ENCODE results near the gene FHAD1.

The FHAD1 gene

DNA sequence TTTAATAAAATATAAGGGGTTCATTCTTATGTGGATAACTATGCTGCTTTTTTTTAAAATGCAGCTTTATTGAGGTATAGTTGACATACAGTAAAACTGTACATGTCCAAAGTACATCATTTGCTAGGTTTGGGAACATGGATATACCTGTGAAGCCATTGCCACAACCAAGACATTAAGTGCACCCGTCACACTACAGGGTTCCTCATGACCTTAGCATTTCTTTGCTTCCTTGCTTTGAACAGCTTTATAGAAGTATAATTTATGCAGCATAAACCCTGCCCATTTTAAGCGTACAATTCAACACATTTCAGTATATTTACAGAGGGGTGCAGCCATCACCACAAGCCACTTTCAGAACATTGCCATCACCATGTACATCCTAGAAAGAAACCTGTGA is 26.3 kb downstream of the FHAD1 start:
- H3K9me3 ChIP-seq (replicated peaks; ENCODE audit: low read length), result no peaks in the 10 kb centered on the region
- no peak overlapping the region for H3K4me2 ChIP-seq (ENCODE audit: low read length)
- H3K27me3 ChIP-seq (ENCODE audit: control insufficient read depth, insufficient read depth, low read length), result peaks cover 27% of the 10 kb centered on the region
- H3K36me3 ChIP-seq (ENCODE audit: insufficient read depth, low read length), result no peaks in the 10 kb centered on the region
- H3K4me1 ChIP-seq (ENCODE audit: control insufficient read depth, insufficient read depth, low read length), result no peaks in the 10 kb centered on the region
- H3K9ac ChIP-seq (ENCODE audit: low read depth, low read length), result no peak overlapping the region
- H3K4me3 ChIP-seq (ENCODE audit: low read length), result no peak overlapping the region

- Histone ChIP-seq H3K9ac (ENCODE audit: low read depth, low read length) (no peak overlapping the region), H3K9me3 (replicated peaks; ENCODE audit: low read length) (no peaks in the 10 kb centered on the region), H3K4me1 (ENCODE audit: control insufficient read depth, insufficient read depth, low read length) (no peaks in the 10 kb centered on the region), H3K4me2 (ENCODE audit: low read length) (no peak overlapping the region), H3K36me3 (ENCODE audit: insufficient read depth, low read length) (no peaks in the 10 kb centered on the region), H3K27me3 (ENCODE audit: control insufficient read depth, insufficient read depth, low read length) (peaks cover 40% of the 10 kb centered on the region), H3K4me3 (ENCODE audit: low read length) (no peak overlapping the region)
Measured at GRCh38 chr1:15275921-15276683, 29.1 kb downstream of the FHAD1 start.

DNA sequence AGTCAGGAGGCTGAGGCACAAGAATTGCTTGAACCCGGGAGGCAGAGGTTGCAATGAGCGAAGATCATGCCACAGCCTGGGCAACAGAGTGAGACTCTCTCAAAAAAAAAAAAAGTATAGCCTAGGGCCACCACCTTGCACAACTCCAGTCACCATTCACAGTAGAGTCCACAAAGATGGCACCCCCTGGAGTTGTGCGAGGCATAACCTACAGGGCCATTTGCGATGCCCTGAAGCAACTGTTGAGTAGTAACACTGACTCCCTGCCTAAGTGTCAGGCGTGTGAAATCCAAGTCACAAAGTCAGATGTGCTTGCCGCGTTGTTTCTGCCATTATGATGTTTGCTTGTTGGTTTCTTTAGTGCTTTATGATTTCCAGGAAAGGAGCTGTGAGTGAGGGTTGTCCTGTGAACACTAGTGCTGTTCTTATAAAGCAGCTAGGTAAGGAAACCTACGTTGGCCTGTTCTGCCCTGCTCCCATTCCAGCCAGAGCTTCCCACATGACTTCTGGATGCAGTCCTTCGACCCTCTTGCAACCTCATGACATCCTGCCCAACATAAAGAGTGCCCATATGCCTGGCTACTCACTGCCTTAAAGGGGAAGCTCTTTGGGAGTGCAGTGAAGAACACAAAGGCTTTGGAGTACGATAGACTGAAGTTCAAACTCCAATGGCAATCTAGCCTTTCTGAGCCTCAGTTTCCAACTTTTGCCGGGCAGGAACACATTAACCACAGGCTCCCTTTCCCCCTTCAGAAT is 29.8 kb downstream of the FHAD1 start:
- Histone ChIP-seq H3K27me3 (ENCODE audit: control insufficient read depth, insufficient read depth, low read length) (peaks cover 39% of the 10 kb centered on the region), H3K36me3 (ENCODE audit: insufficient read depth, low read length) (no peaks in the 10 kb centered on the region), H3K4me1 (ENCODE audit: control insufficient read depth, insufficient read depth, low read length) (no peaks in the 10 kb centered on the region), H3K9me3 (replicated peaks; ENCODE audit: low read length) (no peaks in the 10 kb centered on the region), H3K4me3 (ENCODE audit: low read length) (no peak overlapping the region), H3K9ac (ENCODE audit: low read depth, low read length) (no peak overlapping the region), H3K4me2 (ENCODE audit: low read length) (no peak overlapping the region)

DNA sequence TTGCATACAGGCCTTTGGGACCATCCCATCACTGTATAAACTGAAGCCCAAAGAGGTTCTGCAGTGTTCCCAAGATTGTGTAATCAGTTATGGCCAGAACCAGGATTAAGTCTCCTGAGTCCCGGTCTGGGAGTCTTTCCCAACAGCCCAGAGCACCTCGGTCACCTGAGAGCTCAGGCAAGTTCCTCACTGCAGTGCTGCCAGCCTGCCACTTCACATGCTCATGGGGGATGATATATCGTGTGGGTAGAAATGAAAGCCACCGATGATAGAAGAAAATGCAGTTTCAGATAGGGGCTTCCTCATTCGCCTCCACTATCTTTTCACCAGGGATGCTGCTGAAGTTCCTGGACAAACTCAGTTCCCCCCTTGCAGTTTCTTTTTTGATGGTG is 30.4 kb downstream of the FHAD1 start:
- Histone ChIP-seq H3K9me3 (replicated peaks; ENCODE audit: low read length) (no peaks in the 10 kb centered on the region), H3K4me2 (ENCODE audit: low read length) (no peak overlapping the region), H3K36me3 (ENCODE audit: insufficient read depth, low read length) (no peaks in the 10 kb centered on the region), H3K9ac (ENCODE audit: low read depth, low read length) (no peak overlapping the region), H3K4me3 (ENCODE audit: low read length) (no peak overlapping the region), H3K4me1 (ENCODE audit: control insufficient read depth, insufficient read depth, low read length) (no peaks in the 10 kb centered on the region), H3K27me3 (ENCODE audit: control insufficient read depth, insufficient read depth, low read length) (peaks cover 41% of the 10 kb centered on the region)

GRCh38 chr1:15277933-15278332 is 30.9 kb downstream of the FHAD1 start:
- peaks cover 44% of the 10 kb centered on the region for H3K27me3 ChIP-seq (ENCODE audit: control insufficient read depth, insufficient read depth, low read length)
- no peak overlapping the region for H3K4me2 ChIP-seq (ENCODE audit: low read length)
- H3K4me3 ChIP-seq (ENCODE audit: low read length), result no peak overlapping the region
- no peaks in the 10 kb centered on the region for H3K36me3 ChIP-seq (ENCODE audit: insufficient read depth, low read length)
- H3K4me1 ChIP-seq (ENCODE audit: control insufficient read depth, insufficient read depth, low read length), result no peaks in the 10 kb centered on the region
- H3K9ac ChIP-seq (ENCODE audit: low read depth, low read length), result no peak overlapping the region
- no peaks in the 10 kb centered on the region for H3K9me3 ChIP-seq (replicated peaks; ENCODE audit: low read length)

DNA sequence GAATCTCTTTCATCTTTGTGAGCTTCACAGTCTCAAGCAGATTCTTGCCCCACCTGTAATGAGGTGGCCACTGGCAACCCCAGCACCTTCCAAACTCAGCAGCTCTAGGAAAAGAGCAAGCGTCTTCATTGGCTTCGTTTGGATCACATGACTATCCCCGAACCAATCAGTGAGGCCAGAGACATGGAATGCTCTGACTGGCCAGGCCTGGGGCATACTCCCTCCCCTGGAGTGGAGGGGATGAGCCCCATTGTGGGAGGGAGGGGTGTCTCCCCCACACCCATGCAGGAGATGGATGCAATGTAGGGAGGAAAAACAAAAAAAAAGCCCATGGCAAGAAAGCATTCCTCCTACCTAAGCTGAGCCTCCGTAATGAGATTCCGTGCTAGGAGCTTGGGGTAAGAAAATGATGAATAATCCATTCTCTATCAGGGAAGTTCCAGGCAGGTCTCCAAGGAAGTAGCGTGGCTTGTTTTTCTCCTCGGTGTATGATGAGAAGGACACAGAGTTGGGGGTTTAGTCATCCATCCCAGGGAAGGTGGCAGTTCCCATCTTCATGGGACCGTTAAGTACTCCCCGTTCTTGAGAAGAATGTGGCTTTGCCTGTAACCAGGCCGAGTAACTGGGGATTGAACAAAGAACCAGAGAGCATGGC is 32.7 kb downstream of the FHAD1 start:
- no peak overlapping the region for H3K4me3 ChIP-seq (ENCODE audit: low read length)
- no peaks in the 10 kb centered on the region for H3K36me3 ChIP-seq (ENCODE audit: insufficient read depth, low read length)
- no peaks in the 10 kb centered on the region for H3K9me3 ChIP-seq (replicated peaks; ENCODE audit: low read length)

GRCh38 chr1:15280416-15280815 is 33.4 kb downstream of the FHAD1 start:
- H3K4me3 ChIP-seq (ENCODE audit: low read length), result no peak overlapping the region
- no peaks in the 10 kb centered on the region for H3K36me3 ChIP-seq (ENCODE audit: insufficient read depth, low read length)
- H3K4me2 ChIP-seq (ENCODE audit: low read length), result no peak overlapping the region
- H3K9ac ChIP-seq (ENCODE audit: low read depth, low read length), result no peak overlapping the region
- H3K27me3 ChIP-seq (ENCODE audit: control insufficient read depth, insufficient read depth, low read length), result peaks cover 41% of the 10 kb centered on the region
- H3K4me1 ChIP-seq (ENCODE audit: control insufficient read depth, insufficient read depth, low read length), result no peaks in the 10 kb centered on the region
- no peaks in the 10 kb centered on the region for H3K9me3 ChIP-seq (replicated peaks; ENCODE audit: low read length)

More for the DNA sequence above, 32.7 kb downstream of the FHAD1 start:
- no peak overlapping the region for H3K9ac ChIP-seq (ENCODE audit: low read depth, low read length)
- peaks cover 41% of the 10 kb centered on the region for H3K27me3 ChIP-seq (ENCODE audit: control insufficient read depth, insufficient read depth, low read length)
- no peaks in the 10 kb centered on the region for H3K4me1 ChIP-seq (ENCODE audit: control insufficient read depth, insufficient read depth, low read length)
- H3K4me2 ChIP-seq (ENCODE audit: low read length), result no peak overlapping the region

DNA sequence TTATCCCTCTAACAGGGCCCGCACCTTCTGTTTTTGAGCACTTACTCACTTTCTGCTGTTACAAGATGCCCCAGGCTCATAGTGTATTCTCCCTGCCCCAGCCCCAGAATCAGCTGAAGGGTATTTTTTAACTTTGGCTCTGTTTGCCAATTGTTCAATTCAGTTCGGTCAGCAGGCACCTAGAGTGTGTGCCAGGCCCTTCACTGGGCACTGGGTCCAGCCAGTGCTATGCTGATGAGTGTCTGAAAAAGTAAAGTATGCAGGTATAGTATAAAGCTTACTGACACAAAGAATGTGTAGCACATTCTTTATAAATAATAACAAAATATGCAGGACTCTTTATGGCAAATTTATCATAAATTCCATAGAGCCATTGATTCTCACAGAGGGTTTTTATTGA is 35.0 kb downstream of the FHAD1 start:
- H3K4me2 ChIP-seq (ENCODE audit: low read length), result no peak overlapping the region

DNA sequence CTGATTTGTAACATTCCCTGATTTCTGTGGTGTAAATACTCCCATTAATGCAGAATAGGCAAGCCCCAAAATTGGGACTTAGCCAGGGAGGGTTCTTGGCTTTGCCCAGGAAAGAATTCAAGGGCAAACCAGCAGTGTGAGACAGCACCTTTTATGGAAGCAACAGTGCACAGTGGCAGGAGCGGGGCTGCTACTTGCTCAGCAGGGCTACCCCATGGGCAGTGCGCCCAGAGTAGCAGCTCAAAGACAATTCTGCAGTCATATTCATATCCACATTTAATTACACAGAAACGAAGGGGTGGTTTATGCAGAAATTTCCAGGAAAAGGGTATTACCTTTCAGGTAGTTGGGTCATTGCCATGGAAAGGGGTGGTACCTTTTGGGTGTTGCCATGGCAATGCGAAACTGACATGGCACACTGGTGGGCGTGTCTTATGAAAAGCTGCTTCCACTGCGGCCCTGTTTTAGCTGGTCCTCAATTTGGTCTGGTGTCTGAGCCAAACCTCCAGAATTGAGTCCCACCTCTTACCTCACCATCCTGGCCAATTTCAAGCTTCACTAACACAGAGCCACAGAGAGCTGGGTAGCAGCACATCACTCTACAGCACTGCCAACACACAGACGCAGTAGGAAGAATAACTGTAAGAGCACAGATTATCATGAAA is 35.9 kb downstream of the FHAD1 start:
- Histone ChIP-seq H3K9ac (ENCODE audit: low read depth, low read length) (no peak overlapping the region), H3K4me2 (ENCODE audit: low read length) (no peak overlapping the region), H3K4me1 (ENCODE audit: control insufficient read depth, insufficient read depth, low read length) (no peaks in the 10 kb centered on the region), H3K9me3 (replicated peaks; ENCODE audit: low read length) (no peaks in the 10 kb centered on the region), H3K36me3 (ENCODE audit: insufficient read depth, low read length) (no peaks in the 10 kb centered on the region), H3K27me3 (ENCODE audit: control insufficient read depth, insufficient read depth, low read length) (peaks cover 35% of the 10 kb centered on the region), H3K4me3 (ENCODE audit: low read length) (no peak overlapping the region)

More for the DNA sequence above, 35.0 kb downstream of the FHAD1 start:
- Histone ChIP-seq H3K9me3 (replicated peaks; ENCODE audit: low read length) (no peaks in the 10 kb centered on the region), H3K4me1 (ENCODE audit: control insufficient read depth, insufficient read depth, low read length) (no peaks in the 10 kb centered on the region), H3K27me3 (ENCODE audit: control insufficient read depth, insufficient read depth, low read length) (peaks cover 31% of the 10 kb centered on the region), H3K36me3 (ENCODE audit: insufficient read depth, low read length) (no peaks in the 10 kb centered on the region), H3K4me3 (ENCODE audit: low read length) (no peak overlapping the region), H3K9ac (ENCODE audit: low read depth, low read length) (no peak overlapping the region)

DNA sequence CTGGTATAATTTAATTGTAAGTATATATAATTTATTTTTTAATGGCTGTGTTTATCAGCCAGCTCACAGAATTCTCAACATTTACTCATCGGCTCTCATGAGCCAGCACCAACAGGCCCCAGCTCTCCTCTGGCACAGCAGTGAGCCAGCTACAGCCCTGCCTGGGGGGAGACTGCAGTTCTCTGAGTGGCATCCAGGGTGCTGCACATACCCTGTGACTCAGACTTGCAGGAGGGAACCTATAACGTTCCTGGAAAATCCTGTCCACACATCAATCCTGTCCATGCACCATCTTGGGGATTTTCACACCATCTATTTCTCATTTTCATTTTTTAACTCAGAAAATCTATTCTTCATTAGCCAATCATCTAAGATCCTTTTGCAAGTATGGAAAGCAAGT is 36.5 kb downstream of the FHAD1 start:
- Histone ChIP-seq H3K27me3 (ENCODE audit: control insufficient read depth, insufficient read depth, low read length) (peaks cover 38% of the 10 kb centered on the region), H3K4me3 (ENCODE audit: low read length) (no peak overlapping the region), H3K4me1 (ENCODE audit: control insufficient read depth, insufficient read depth, low read length) (no peaks in the 10 kb centered on the region), H3K9ac (ENCODE audit: low read depth, low read length) (no peak overlapping the region), H3K4me2 (ENCODE audit: low read length) (no peak overlapping the region), H3K9me3 (replicated peaks; ENCODE audit: low read length) (no peaks in the 10 kb centered on the region), H3K36me3 (ENCODE audit: insufficient read depth, low read length) (no peaks in the 10 kb centered on the region)

- H3K9ac ChIP-seq (ENCODE audit: low read depth, low read length), result no peak overlapping the region
- H3K4me1 ChIP-seq (ENCODE audit: control insufficient read depth, insufficient read depth, low read length), result no peaks in the 10 kb centered on the region
- H3K36me3 ChIP-seq (ENCODE audit: insufficient read depth, low read length), result no peaks in the 10 kb centered on the region
- peaks cover 23% of the 10 kb centered on the region for H3K27me3 ChIP-seq (ENCODE audit: control insufficient read depth, insufficient read depth, low read length)
- H3K4me2 ChIP-seq (ENCODE audit: low read length), result no peak overlapping the region
- no peaks in the 10 kb centered on the region for H3K9me3 ChIP-seq (replicated peaks; ENCODE audit: low read length)
- H3K4me3 ChIP-seq (ENCODE audit: low read length), result no peak overlapping the region
Measured at GRCh38 chr1:15286452-15286851, 39.4 kb downstream of the FHAD1 start.

Measured in skeletal muscle satellite cell (primary cell).